ENCODE measurements around the gene OR1N1. TPM values are rescaled to one million over a fixed set of nuclear protein-coding genes. Genes with fewer than 3 reads are reported as not detected.

The OR1N1 gene
- total and polyA plus RNA-seq, 2 of the 4 experiments (the other 2 are of a cell fraction) = not detected

GRCh38 chr9:122518841-122519240 is 8.3 kb downstream of the OR1N1 start, which contains the start of gene OR1J4:
Gene OR1J4 (plus strand): TSS chr9:122519141. CDS start chr9:122519141, 0 bp downstream.
- WGBS, 2 experiments (ENCODE audit: extremely low coverage in 2 of 2, insufficient read length in 1 of 2) = no CpG with 5 or more reads among the region's 4 CpGs
- CTCF ChIA-PET = no interaction called here
- no TSS peak for BruUV-seq (replicated peaks)
- ATAC-seq (ENCODE audit: low read depth) (no peak), DNase-seq (no peak)
- in situ Hi-C loops (cut with MboI; ENCODE audit: low sequenced_read_pairs) (no loop called here), dilution Hi-C loops (cut with HindIII; ENCODE audit: low sequenced_read_pairs, unreplicated experiment) (no loop called here), intact Hi-C loops (cut with micrococcal nuclease) (no loop called here)
- H4K91ac ChIP-seq (ENCODE audit: insufficient read depth, low read depth, low read length) = no peak within 1 kb of the TSS
- no peak within 1 kb of the TSS for H3K14ac ChIP-seq (replicated peaks; ENCODE audit: low read depth, low read length)
- H2AFZ ChIP-seq (replicated peaks; ENCODE audit: low read length, poor library complexity) = no peak within 1 kb of the TSS
- H2BK5ac ChIP-seq (ENCODE audit: low read depth, low read length, poor library complexity, severe bottlenecking) = no peak within 1 kb of the TSS
- H2BK120ac ChIP-seq (ENCODE audit: low read depth, low read length) = no peak within 1 kb of the TSS
- no peaks in the 10 kb centered on the region for H3K36me3 ChIP-seq (ENCODE audit: control insufficient read depth, insufficient read depth, low read length)
- no peaks in the 10 kb centered on the region for H4K20me1 ChIP-seq (ENCODE audit: insufficient read depth, low read length)
- H2BK20ac ChIP-seq (ENCODE audit: low read depth, low read length) = no peak within 1 kb of the TSS
- no peak within 1 kb of the TSS for H3K9ac ChIP-seq (ENCODE audit: low read depth, low read length)
- H3K27ac ChIP-seq (ENCODE audit: insufficient read depth, low read length) = no peak within 1 kb of the TSS
- H3K4me2 ChIP-seq (ENCODE audit: low read depth, low read length) = no peak within 1 kb of the TSS
- no peaks in the 10 kb centered on the region for H3K4me1 ChIP-seq (ENCODE audit: control insufficient read depth, insufficient read depth, low read length)
- H3K79me1 ChIP-seq (ENCODE audit: low read depth in 1 of 2, low read length in 2 of 2) = no peaks in the 10 kb centered on the region
- no peak within 1 kb of the TSS for H3K4me3 ChIP-seq (ENCODE audit: insufficient read depth, low read depth, low read length)
- H2AK9ac ChIP-seq (replicated peaks; ENCODE audit: low read depth, low read length, poor library complexity) = no peak within 1 kb of the TSS
- no peak within 1 kb of the TSS for H3K18ac ChIP-seq (ENCODE audit: low read depth, low read length)
- H2BK15ac ChIP-seq (ENCODE audit: low read depth, low read length) = no peak within 1 kb of the TSS
- POLR2A ChIA-PET (ENCODE audit: unreplicated experiment) = no interaction called here
- H3K27me3 ChIP-seq (ENCODE audit: control insufficient read depth, insufficient read depth, low read length) = peaks cover 20% of the 10 kb centered on the region
- H3K23ac ChIP-seq (ENCODE audit: low read depth, low read length) = no peak within 1 kb of the TSS
- TF ChIP-seq RCOR1 (IDR thresholded peaks at IDR 0.05; ENCODE audit: insufficient replicate concordance, low read length) (no peak), CHD1 (IDR thresholded peaks at IDR 0.05; ENCODE audit: low read depth, low read length) (no peak), SMC3 (IDR thresholded peaks at IDR 0.05; ENCODE audit: low read depth, low read length) (no peak), NFE2L2 (IDR thresholded peaks at IDR 0.05; ENCODE audit: low read depth, low read length) (no peak), USF2 (IDR thresholded peaks at IDR 0.05; ENCODE audit: low read depth, low read length) (no peak), CEBPB (IDR thresholded peaks at IDR 0.05; ENCODE audit: low read depth, low read length) (no peak), RFX5 (IDR thresholded peaks at IDR 0.05; ENCODE audit: low read depth, low read length) (no peak), MAFK (IDR thresholded peaks at IDR 0.05; ENCODE audit: low read depth, low read length) (no peak), MAZ (IDR thresholded peaks at IDR 0.05; ENCODE audit: borderline replicate concordance, low read depth, low read length) (no peak), BHLHE40 (IDR thresholded peaks at IDR 0.05; ENCODE audit: low read depth, low read length) (no peak), FOS (IDR thresholded peaks at IDR 0.05; ENCODE audit: low read depth, low read length) (no peak), RAD21 (IDR thresholded peaks at IDR 0.05; ENCODE audit: low read length) (no peak), POLR2A (IDR thresholded peaks at IDR 0.05; ENCODE audit: low read depth, low read length) (no peak), MXI1 (IDR thresholded peaks at IDR 0.05; ENCODE audit: borderline replicate concordance, low read depth, low read length) (no peak), CTCF (conservative IDR thresholded peaks at IDR 0.05; ENCODE audit: low read depth, low read length) (no peak), ELK1 (IDR thresholded peaks at IDR 0.05; ENCODE audit: borderline replicate concordance, low read depth, low read length) (no peak)
- no peak within 1 kb of the TSS for H3K56ac ChIP-seq (ENCODE audit: extremely low read depth, insufficient read depth, low read length)
- H3K9me1 ChIP-seq (ENCODE audit: insufficient read depth, low read length) = no peaks in the 10 kb centered on the region
- no peaks in the 10 kb centered on the region for H3K9me3 ChIP-seq (ENCODE audit: control insufficient read depth, insufficient read depth, low read length)
- no peak within 1 kb of the TSS for H4K8ac ChIP-seq (ENCODE audit: low read depth in 2 of 2, low read length in 2 of 2)
- H3K4ac ChIP-seq (ENCODE audit: low read depth, low read length) = no peak within 1 kb of the TSS
- H4K5ac ChIP-seq (ENCODE audit: low read depth, low read length) = no peak within 1 kb of the TSS
- no peak within 1 kb of the TSS for H2AK5ac ChIP-seq (ENCODE audit: low read depth, low read length)
